Testis (tissue), 3 donors: ENCODE results near the gene HORMAD2. TPM values are rescaled to one million over a fixed set of nuclear protein-coding genes. Genes with fewer than 3 reads are reported as not detected.

ENCODE experiments used
- DNase-seq: peaks from one replicate; pipeline ENCODE4 v3.0.0-alpha.2; 2019
- H3K27ac ChIP-seq, 2 donors: fragments of 200-600 bp; sonication (generic); one replicate each; pipeline ENCODE4 v1.5.1; 2019
- H3K27me3 ChIP-seq: fragments of 200-600 bp; sonication (generic); one replicate; pipeline ENCODE4 v1.5.1; 2019
- H3K36me3 ChIP-seq: fragments of 200-600 bp; sonication (generic); one replicate; pipeline ENCODE4 v1.5.1; 2017; ENCODE audit warnings: low read depth; ENCODE audit errors: missing control alignments
- H3K4me1 ChIP-seq: fragments of 200-600 bp; sonication (generic); one replicate; pipeline ENCODE4 v1.5.1; 2019
- H3K4me3 ChIP-seq, 2 donors: fragments of 200-600 bp; sonication (generic); one replicate each; pipeline ENCODE4 v1.5.1; 2017 to 2019
- H3K9me3 ChIP-seq: fragments of 200-600 bp; sonication (generic); one replicate; pipeline ENCODE4 v1.5.1; 2017
- CTCF ChIP-seq, 3 experiments: fragments of 450-650 bp in 2 of 3; fragments of 200-600 bp in 1 of 3; sonication (generic) in 1 of 3; IDR thresholded peaks; one replicate each; pipeline ENCODE4 v1.5.1; 2016 to 2019; ENCODE audit warnings: antibody characterized with exemption in 3 of 3, mild to moderate bottlenecking in 2 of 3, moderate library complexity in 1 of 3
- POLR2A ChIP-seq: fragments of 450-650 bp; IDR thresholded peaks from one replicate; pipeline ENCODE4 v1.6.1; 2017; ENCODE audit warnings: antibody characterized with exemption, mild to moderate bottlenecking, moderate library complexity
- WGBS, 2 donors: methylation state at CpG; one replicate each; pipeline ENCODE4 v1.1.5; 2018; 5-methylcytosine and 5-hydroxymethylcytosine counted together
- intact Hi-C: fragments of 100-400 bp; cut with DNase I; formaldehyde crosslinking; loops from one replicate; pipeline ENCODE4 v1.15.1; 2023; ENCODE audit warnings: low total_unique reads
- polyA plus RNA-seq: library from polyadenylated mRNA; stranded (reverse); fragments of 350-450 nt; fragmentation: Illumina TruSeq; extraction: RNeasy Lipid Tissue Mini Kit (QIAGEN cat#74804); gene quantifications from one replicate; pipeline ENCODE4 v1.2.3, GENCODE V29; 2014; ENCODE audit warnings: low read depth, low replicate concordance; ENCODE audit not compliant: insufficient read depth
- total RNA-seq, 2 donors: library from RNA; depleted of rRNA; stranded (reverse); fragments of >200 nt; gene quantifications; one replicate each; pipeline ENCODE4 v1.2.3, GENCODE V29; 2016

Gene HORMAD2
- total and polyA plus RNA-seq, 3 donors from 2014 or later: 14.7 to 45.2 (median 24.2) TPM

- no peak for TF ChIP-seq CTCF (IDR thresholded peaks at IDR 0.05)
- no peak for TF ChIP-seq POLR2A
- Histone ChIP-seq H3K36me3 (no peaks in the 10 kb centered on the region), H3K4me3 (no peak overlapping the region), H3K4me1 (no peaks in the 10 kb centered on the region), H3K27me3 (no peaks in the 10 kb centered on the region), H3K27ac (no peak overlapping the region), H3K9me3 (no peaks in the 10 kb centered on the region)
- WGBS, 2 donors: 41 to 66% methylated on average over 3 of the region's 3 CpGs
- intact Hi-C loops: no loop called here
- DNase-seq: no peak
Measured at GRCh38 chr22:30062259-30062658, 18.0 kb upstream of the HORMAD2 start.

GRCh38 chr22:30062950-30063349 lies 17.3 kb upstream of the HORMAD2 start:
- H3K27me3 ChIP-seq: no peaks in the 10 kb centered on the region
- DNase-seq: no peak
- H3K36me3 ChIP-seq: no peaks in the 10 kb centered on the region
- WGBS, 2 donors: 82 to 93% methylated on average over 1 of the region's 1 CpG
- intact Hi-C loops: no loop called here
- H3K4me3 ChIP-seq: no peak overlapping the region
- TF ChIP-seq POLR2A (no peak), CTCF (IDR thresholded peaks at IDR 0.05) (no peak)
- H3K4me1 ChIP-seq: no peaks in the 10 kb centered on the region
- H3K27ac ChIP-seq: no peak overlapping the region
- H3K9me3 ChIP-seq: no peaks in the 10 kb centered on the region

- H3K4me3 ChIP-seq: no peak overlapping the region
- no peak for DNase-seq
- no peaks in the 10 kb centered on the region for H3K36me3 ChIP-seq
- intact Hi-C loops: no loop called here
- no peaks in the 10 kb centered on the region for H3K4me1 ChIP-seq
- no peak for TF ChIP-seq CTCF (IDR thresholded peaks at IDR 0.05)
- TF ChIP-seq POLR2A: no peak
- no peak overlapping the region for H3K27ac ChIP-seq
- H3K9me3 ChIP-seq: no peaks in the 10 kb centered on the region
- no peaks in the 10 kb centered on the region for H3K27me3 ChIP-seq
Measured at GRCh38 chr22:30064172-30064571, 16.1 kb upstream of the HORMAD2 start.

GRCh38 chr22:30073743-30074142 lies 6.5 kb upstream of the HORMAD2 start:
- no peak for DNase-seq
- H3K4me1 ChIP-seq: no peaks in the 10 kb centered on the region
- no peaks in the 10 kb centered on the region for H3K36me3 ChIP-seq
- H3K27ac ChIP-seq: no peak overlapping the region
- intact Hi-C loops: no loop called here
- H3K4me3 ChIP-seq: no peak overlapping the region
- WGBS, 2 donors: 83 to 85% methylated on average over 2 of the region's 2 CpGs
- H3K9me3 ChIP-seq: no peaks in the 10 kb centered on the region
- no peak for TF ChIP-seq CTCF (IDR thresholded peaks at IDR 0.05)
- TF ChIP-seq POLR2A: no peak
- no peaks in the 10 kb centered on the region for H3K27me3 ChIP-seq

- no peak for DNase-seq
- no peak for TF ChIP-seq POLR2A
- TF ChIP-seq CTCF (IDR thresholded peaks at IDR 0.05): no peak
- Histone ChIP-seq H3K4me1 (no peaks in the 10 kb centered on the region), H3K27me3 (no peaks in the 10 kb centered on the region), H3K9me3 (no peaks in the 10 kb centered on the region), H3K4me3 (no peak overlapping the region), H3K36me3 (no peaks in the 10 kb centered on the region), H3K27ac (no peak overlapping the region)
- 74 to 77% methylated on average over 3 of the region's 3 CpGs for WGBS, 2 donors
- intact Hi-C loops: no loop called here
Measured at GRCh38 chr22:30074147-30074546, 6.1 kb upstream of the HORMAD2 start.
